H9 (cell line): ENCODE measurements around the gene SRC. TPM values are rescaled to one million over a fixed set of nuclear protein-coding genes. Genes with fewer than 3 reads are reported as not detected.

ENCODE experiments used
- DNase-seq: peaks from one replicate; pipeline ENCODE4 v3.0.0-alpha.2; 2017
- H2AFZ ChIP-seq: one replicate; pipeline ENCODE4 v1.6.1; 2013; ENCODE audit warnings: mild to moderate bottlenecking, low read length, control low read depth, moderate library complexity
- H2AK5ac ChIP-seq: 2 replicates; pipeline ENCODE4 v1.6.1; 2013; ENCODE audit warnings: low read length, control low read depth, mixed read lengths; ENCODE audit not compliant: insufficient read length
- H2BK120ac ChIP-seq: one replicate; pipeline ENCODE4 v1.6.1; 2013; ENCODE audit warnings: low read depth, mild to moderate bottlenecking, low read length, control low read depth, inconsistent platforms; ENCODE audit not compliant: poor library complexity, severe bottlenecking
- H2BK12ac ChIP-seq: 2 replicates; pipeline ENCODE4 v1.6.1; 2013; ENCODE audit warnings: low read length, control low read depth, mixed read lengths, low read depth; ENCODE audit not compliant: insufficient read length
- H2BK15ac ChIP-seq: 2 replicates; pipeline ENCODE4 v1.6.1; 2013; ENCODE audit warnings: low read depth, low read length, control low read depth
- H2BK20ac ChIP-seq: one replicate; pipeline ENCODE4 v1.6.1; 2013; ENCODE audit warnings: low read depth, mild to moderate bottlenecking, low read length, control low read depth, inconsistent platforms; ENCODE audit not compliant: poor library complexity, severe bottlenecking
- H2BK5ac ChIP-seq: 2 replicates; pipeline ENCODE4 v1.6.1; 2013; ENCODE audit warnings: low read length, control low read depth, mixed read lengths; ENCODE audit not compliant: insufficient read length
- H3K14ac ChIP-seq: 2 replicates; pipeline ENCODE4 v1.6.1; 2013; ENCODE audit warnings: low read length, control low read depth; ENCODE audit not compliant: insufficient read depth
- H3K18ac ChIP-seq: 2 replicates; pipeline ENCODE4 v1.6.1; 2013; ENCODE audit warnings: low read depth, mild to moderate bottlenecking, mixed read lengths, low read length, control low read depth; ENCODE audit not compliant: insufficient read length
- H3K23ac ChIP-seq: 2 replicates; pipeline ENCODE4 v1.6.1; 2013; ENCODE audit warnings: low read length, control low read depth, mixed read lengths, low read depth; ENCODE audit not compliant: insufficient read length
- H3K23me2 ChIP-seq: 2 replicates; pipeline ENCODE4 v1.6.1; 2013; ENCODE audit warnings: low read depth, mild to moderate bottlenecking, mixed read lengths, low read length, control low read depth; ENCODE audit not compliant: insufficient read length, poor library complexity, severe bottlenecking
- H3K27ac ChIP-seq: 2 replicates; pipeline ENCODE4 v1.5.1; 2013; ENCODE audit warnings: low read length, control low read depth, mixed read lengths, low read depth; ENCODE audit not compliant: insufficient read length
- H3K27me3 ChIP-seq: 2 replicates; pipeline ENCODE4 v1.6.1; 2013; ENCODE audit warnings: low read length, control low read depth, inconsistent platforms; ENCODE audit not compliant: insufficient read depth
- H3K4ac ChIP-seq: 2 replicates; pipeline ENCODE4 v1.6.1; 2013; ENCODE audit warnings: low read depth, mild to moderate bottlenecking, control low read depth, inconsistent platforms, low read length, moderate library complexity
- H3K4me1 ChIP-seq: 2 replicates; pipeline ENCODE4 v1.6.1; 2013; ENCODE audit warnings: low read length, control low read depth, inconsistent platforms; ENCODE audit not compliant: insufficient read depth
- H3K4me2 ChIP-seq: 2 replicates; pipeline ENCODE4 v1.6.1; 2013; ENCODE audit warnings: low read length, control low read depth, mixed read lengths; ENCODE audit not compliant: insufficient read length, insufficient read depth
- H3K56ac ChIP-seq: 2 replicates; pipeline ENCODE4 v1.6.1; 2013; ENCODE audit warnings: low read depth, mild to moderate bottlenecking, mixed read lengths, low read length, control low read depth; ENCODE audit not compliant: insufficient read length
- H3K79me1 ChIP-seq: 2 replicates; pipeline ENCODE4 v1.6.1; 2013; ENCODE audit warnings: low read depth, mild to moderate bottlenecking, moderate library complexity, low read length, control low read depth, inconsistent platforms; ENCODE audit not compliant: insufficient read depth, poor library complexity, severe bottlenecking
- H3K79me2 ChIP-seq: 2 replicates; pipeline ENCODE4 v1.6.1; 2013; ENCODE audit warnings: low read length, control low read depth, inconsistent platforms; ENCODE audit not compliant: insufficient read depth
- H3K9ac ChIP-seq: 2 replicates; pipeline ENCODE4 v1.6.1; 2013; ENCODE audit warnings: low read length, control low read depth, mixed read lengths; ENCODE audit not compliant: insufficient read length; ENCODE audit errors: extremely low read depth
- H3K9me3 ChIP-seq: one replicate; pipeline ENCODE4 v1.6.1; 2013; ENCODE audit warnings: low read depth, low read length, inconsistent platforms; ENCODE audit not compliant: control insufficient read depth
- H3T11ph ChIP-seq: one replicate; pipeline ENCODE4 v1.6.1; 2013; ENCODE audit warnings: mild to moderate bottlenecking, low read length, control low read depth, inconsistent platforms
- H4K20me1 ChIP-seq: one replicate; pipeline ENCODE4 v1.6.1; 2013; ENCODE audit not compliant: control insufficient read depth, insufficient read length, insufficient read depth
- H4K5ac ChIP-seq: 2 replicates; pipeline ENCODE4 v1.6.1; 2013; ENCODE audit warnings: low read depth, mild to moderate bottlenecking, mixed read lengths, low read length, control low read depth; ENCODE audit not compliant: insufficient read length
- H4K8ac ChIP-seq: replicated peaks from 2 replicates; pipeline ENCODE4 v1.6.1; 2013; ENCODE audit warnings: low read length, control low read depth, mixed read lengths, low read depth; ENCODE audit not compliant: insufficient read length
- H4K91ac ChIP-seq: 2 replicates; pipeline ENCODE4 v1.6.1; 2013; ENCODE audit warnings: low read depth, mild to moderate bottlenecking, moderate library complexity, mixed read lengths, low read length, control low read depth; ENCODE audit not compliant: insufficient read length
- H3K27ac Mint-ChIP-seq, 3 experiments: 2 replicates in 2 of 3; 3 replicates in 1 of 3; pipeline ENCODE4 v1.8.0; 2020 to 2021; ENCODE audit warnings: mixed read lengths in 3 of 3, mild to moderate bottlenecking in 1 of 3, moderate library complexity in 1 of 3
- H3K27me3 Mint-ChIP-seq: 2 replicates; pipeline ENCODE4 v1.8.0; 2021; ENCODE audit warnings: low read depth, mild to moderate bottlenecking, moderate library complexity, mixed read lengths
- H3K36me3 Mint-ChIP-seq, 3 experiments: 2 replicates in 2 of 3; 3 replicates in 1 of 3; pipeline ENCODE4 v1.8.0; 2020 to 2021; ENCODE audit warnings: low read depth in 3 of 3, mixed read lengths in 3 of 3; ENCODE audit not compliant: insufficient read depth in 1 of 3
- H3K4me1 Mint-ChIP-seq, 2 experiments: 2 replicates each; pipeline ENCODE4 v1.8.0; 2020; ENCODE audit warnings: mixed read lengths in 2 of 2
- H3K4me3 Mint-ChIP-seq, 2 experiments: 2 replicates in 1 of 2; 3 replicates in 1 of 2; pipeline ENCODE4 v1.8.0; 2020 to 2021; ENCODE audit warnings: mild to moderate bottlenecking in 2 of 2, mixed read lengths in 2 of 2, moderate library complexity in 1 of 2
- H3K9me3 Mint-ChIP-seq, 2 experiments: 2 replicates in 1 of 2; 3 replicates in 1 of 2; pipeline ENCODE4 v1.8.0; 2020; ENCODE audit warnings: mild to moderate bottlenecking in 2 of 2, mixed read lengths in 2 of 2, moderate library complexity in 1 of 2
- CTCF ChIP-seq: fragments of 200-600 bp; sonication (generic); conservative IDR thresholded peaks from 3 replicates; pipeline ENCODE4 v1.8.0; 2021; ENCODE audit warnings: antibody characterized with exemption, mild to moderate bottlenecking
- WGBS: extraction: QIAGEN DNeasy Blood & Tissue Kit; methylation state at CpG from one replicate; pipeline ENCODE4 v1.1.7; 2013; ENCODE audit warnings: missing lambda C conversion rate, low lambda C conversion rate, mixed read lengths; ENCODE audit not compliant: insufficient read length; ENCODE audit errors: extremely low coverage; 5-methylcytosine and 5-hydroxymethylcytosine counted together
- total RNA-seq: library from RNA; stranded (reverse); gene quantifications from 2 replicates; pipeline ENCODE4 v1.2.1, GENCODE V29; 2021

Gene SRC
- total RNA-seq, 1 experiment from 2014 or later, result 44.5 TPM

- Histone ChIP-seq H2BK12ac (no peak overlapping the region), H3T11ph (no peak overlapping the region), H3K79me2 (no peaks in the 10 kb centered on the region), H3K23me2 (peaks cover 2% of the 10 kb centered on the region), H3K23ac (no peak overlapping the region), H2BK15ac (no peak overlapping the region), H3K56ac (no peak overlapping the region), H3K27me3 (no peaks in the 10 kb centered on the region; the same call in 1 of the 2 replicates), H3K27ac (no peak overlapping the region), H3K9me3 (no peaks in the 10 kb centered on the region), H3K4ac (no peak overlapping the region), H4K91ac (no peak overlapping the region), H3K4me1 (peaks cover 6% of the 10 kb centered on the region; the same call in 1 of the 2 replicates), H3K4me2 (peak overlapping the region; percentile 1), H2BK5ac (no peak overlapping the region), H3K79me1 (no peaks in the 10 kb centered on the region), H4K8ac (no peak overlapping the region), H2AFZ (no peak overlapping the region), H3K14ac (peak overlapping the region; percentile 75), H3K9ac (no peak overlapping the region), H4K20me1 (no peaks in the 10 kb centered on the region), H4K5ac (peak overlapping the region; percentile 0), H2BK20ac (no peak overlapping the region), H2BK120ac (no peak overlapping the region), H2AK5ac (no peak overlapping the region), H3K18ac (peak overlapping the region; percentile 53)
- no peak for TF ChIP-seq CTCF
- H3K9me3 Mint-ChIP-seq, result no peaks in the 10 kb centered on the region
- peak overlapping the region in 1 of 3 experiments; percentile 55; a peak in 1 of 7 replicates for H3K27ac Mint-ChIP-seq
- H3K4me3 Mint-ChIP-seq, result peak overlapping the region; percentile 35 to 69; a peak in 4 of 5 replicates
- H3K27me3 Mint-ChIP-seq, result peaks cover 21% of the 10 kb centered on the region
- peaks cover 4 to 26% (median 26%) of the 10 kb centered on the region in 3 experiments for H3K36me3 Mint-ChIP-seq
- H3K4me1 Mint-ChIP-seq, result peaks cover 31 to 43% of the 10 kb centered on the region in 2 experiments
- DNase-seq, result no peak
- WGBS, result no CpG with 5 or more reads among the region's 49 CpGs
These were observed 60.4 kb downstream of the SRC start for GRCh38 chr20:37406010-37406998.
